ENCODE data around the gene SETD4. TPM values are rescaled to one million over a fixed set of nuclear protein-coding genes. Genes with fewer than 3 reads are reported as not detected.

Gene SETD4
- total and polyA plus RNA-seq, 2 donors (not counting 3 experiments of a cell fraction or from before 2014, with no cell fraction given) = 13.0 to 25.1 TPM

- H3K4me3 ChIP-seq (replicated peaks in 1 of 3; ENCODE audit: insufficient read depth in 1 of 3, low read depth in 1 of 3, low read length in 3 of 3) = no peak overlapping the region
- H3K9ac ChIP-seq (replicated peaks; ENCODE audit: extremely low read depth, insufficient read depth, low read length) = no peak overlapping the region
- no peaks in the 10 kb centered on the region for H3K79me2 ChIP-seq (ENCODE audit: control insufficient read depth, insufficient read depth, low read length)
- peaks cover 4 to 14% of the 10 kb centered on the region in 2 experiments for H3K27me3 ChIP-seq (ENCODE audit: control insufficient read depth in 2 of 2, insufficient read depth in 2 of 2, low read length in 2 of 2)
- POLR2A ChIA-PET = no interaction called here
- H3K9me3 ChIP-seq (replicated peaks; ENCODE audit: control insufficient read depth, insufficient read depth, low read length) = no peaks in the 10 kb centered on the region
- H3K4me2 ChIP-seq (ENCODE audit: insufficient read depth, low read length) = no peak overlapping the region
- no peak overlapping the region for H2AFZ ChIP-seq (ENCODE audit: low read depth, low read length)
- TF ChIP-seq FOS (IDR thresholded peaks at IDR 0.05; ENCODE audit: borderline replicate concordance, insufficient read depth, low read length) = no peak
- TF ChIP-seq JUN (IDR thresholded peaks at IDR 0.05; ENCODE audit: borderline replicate concordance, insufficient read depth, insufficient read length, low read depth) = no peak
- CTCF ChIA-PET = interaction anchor here (0.7 kb wide), 1 partner anchor 43 kb away, joined by 3 read pairs; no protein-coding TSS in a partner anchor
- no peaks in the 10 kb centered on the region for H3K9me1 ChIP-seq (replicated peaks; ENCODE audit: control insufficient read depth, extremely low read depth, insufficient read depth, low read length)
- BruUV-seq (replicated peaks) = no TSS peak
- no peaks in the 10 kb centered on the region for H3K36me3 ChIP-seq (ENCODE audit: control insufficient read depth in 2 of 2, extremely low read depth in 1 of 2, insufficient read depth in 2 of 2, low read length in 2 of 2)
- no peaks in the 10 kb centered on the region for H3K4me1 ChIP-seq (ENCODE audit: control insufficient read depth, extremely low read depth, insufficient read depth, low read length)
- DNase-seq (ENCODE audit: low read depth, low spot score) (no peak), FAIRE-seq (no peak)
- dilution Hi-C loops (cut with MboI; ENCODE audit: extremely low pct_ligation_motif_present, low sequenced_read_pairs) = no loop called here
- intact Hi-C loops (cut with micrococcal nuclease) = no loop called here
- no peak overlapping the region for H3K27ac ChIP-seq (ENCODE audit: insufficient read depth, low read depth, low read length)
- no peaks in the 10 kb centered on the region for H4K20me1 ChIP-seq (replicated peaks; ENCODE audit: control insufficient read depth, extremely low read depth, insufficient read depth, low read length)
Observed at GRCh38 chr21:36082237-36082664, 21.9 kb upstream of the SETD4 start.

- CTCF ChIA-PET = interaction anchor here (0.8 kb wide), 1 partner anchor 43 kb away, joined by 3 read pairs; no protein-coding TSS in a partner anchor
Observed at GRCh38 chr21:36080386-36080785, 20.1 kb upstream of the SETD4 start.

More at GRCh38 chr21:36080386-36080785, 20.1 kb upstream of the SETD4 start:
- Histone ChIP-seq H3K27ac (ENCODE audit: insufficient read depth, low read depth, low read length) (no peak overlapping the region), H3K9me1 (replicated peaks; ENCODE audit: control insufficient read depth, extremely low read depth, insufficient read depth, low read length) (no peaks in the 10 kb centered on the region), H3K79me2 (ENCODE audit: control insufficient read depth, insufficient read depth, low read length) (no peaks in the 10 kb centered on the region), H3K27me3 (ENCODE audit: control insufficient read depth in 2 of 2, insufficient read depth in 2 of 2, low read length in 2 of 2) (peaks cover 4 to 14% of the 10 kb centered on the region in 2 experiments), H3K4me2 (ENCODE audit: insufficient read depth, low read length) (no peak overlapping the region), H2AFZ (ENCODE audit: low read depth, low read length) (no peak overlapping the region), H3K4me3 (replicated peaks in 1 of 3; ENCODE audit: insufficient read depth in 1 of 3, low read depth in 1 of 3, low read length in 3 of 3) (no peak overlapping the region), H3K9me3 (replicated peaks; ENCODE audit: control insufficient read depth, insufficient read depth, low read length) (no peaks in the 10 kb centered on the region), H3K4me1 (ENCODE audit: control insufficient read depth, extremely low read depth, insufficient read depth, low read length) (no peaks in the 10 kb centered on the region), H4K20me1 (replicated peaks; ENCODE audit: control insufficient read depth, extremely low read depth, insufficient read depth, low read length) (no peaks in the 10 kb centered on the region), H3K9ac (replicated peaks; ENCODE audit: extremely low read depth, insufficient read depth, low read length) (no peak overlapping the region), H3K36me3 (ENCODE audit: control insufficient read depth in 2 of 2, extremely low read depth in 1 of 2, insufficient read depth in 2 of 2, low read length in 2 of 2) (no peaks in the 10 kb centered on the region)
- POLR2A ChIA-PET = no interaction called here
- DNase-seq (ENCODE audit: low read depth, low spot score) = no peak
- no peak for TF ChIP-seq JUN (IDR thresholded peaks at IDR 0.05; ENCODE audit: borderline replicate concordance, insufficient read depth, insufficient read length, low read depth)
- no peak for TF ChIP-seq POLR2A (IDR thresholded peaks at IDR 0.05; ENCODE audit: low read depth, low read length)
- TF ChIP-seq CTCF (IDR thresholded peaks at IDR 0.05; ENCODE audit: extremely low read depth in 1 of 2, insufficient read depth in 1 of 2, low read depth in 1 of 2, low read length in 2 of 2) = no peak
- no peak for TF ChIP-seq MYC (IDR thresholded peaks at IDR 0.05; ENCODE audit: low read depth, low read length)
- TF ChIP-seq MAX (IDR thresholded peaks at IDR 0.05; ENCODE audit: insufficient read depth, insufficient read length) = no peak
- no peak for TF ChIP-seq POLR2AphosphoS5 (IDR thresholded peaks at IDR 0.05; ENCODE audit: insufficient read depth, low read depth, low read length)
- TF ChIP-seq EZH2 (IDR thresholded peaks at IDR 0.05; ENCODE audit: borderline replicate concordance, low read depth, low read length, severe bottlenecking) = no peak
- TF ChIP-seq FOS (IDR thresholded peaks at IDR 0.05; ENCODE audit: borderline replicate concordance, insufficient read depth, low read length) = no peak
- TF ChIP-seq GATA2 (IDR thresholded peaks at IDR 0.05; ENCODE audit: insufficient read depth, insufficient read length, low read depth, low read length) = no peak
- FAIRE-seq = no peak
- dilution Hi-C loops (cut with MboI; ENCODE audit: extremely low pct_ligation_motif_present, low sequenced_read_pairs) (no loop called here), intact Hi-C loops (cut with micrococcal nuclease) (no loop called here)
- no TSS peak for BruUV-seq (replicated peaks)

All from endothelial cell of umbilical vein (primary cell).